Mucosa of descending colon (tissue), 3 donors: ENCODE measurements around the gene CD93. TPM values are rescaled to one million over a fixed set of nuclear protein-coding genes. Genes with fewer than 3 reads are reported as not detected.

Experiments used
- ATAC-seq: fragments of 200-7000 bp; cut with Tn5 transposase; one replicate; pipeline ENCODE4 v1.9.1; 2020; ENCODE audit warnings: mild to moderate bottlenecking, moderate library complexity
- DNase-seq, 3 donors: peaks; one replicate each; pipeline ENCODE4 v3.0.0-alpha.2; 2020
- H3K36me3 ChIP-seq: fragments of 200-600 bp; one replicate; pipeline ENCODE4 v1.8.0; 2021; ENCODE audit warnings: low read depth, mild to moderate bottlenecking
- H3K4me1 ChIP-seq: fragments of 200-600 bp; one replicate; pipeline ENCODE4 v1.8.0; 2021; ENCODE audit warnings: low read depth, mild to moderate bottlenecking
- H3K4me3 ChIP-seq: fragments of 200-600 bp; one replicate; pipeline ENCODE4 v1.8.0; 2021; ENCODE audit warnings: mild to moderate bottlenecking
- H3K9me3 ChIP-seq: fragments of 200-600 bp; one replicate; pipeline ENCODE4 v1.8.0; 2021; ENCODE audit warnings: mild to moderate bottlenecking
- intact Hi-C, 2 donors: fragments of 100-400 bp; cut with DNase I in 1 of 2; cut with micrococcal nuclease in 1 of 2; formaldehyde crosslinking; loops; one replicate each; pipeline versions ENCODE4 v1.11.0 to v1.11.1; 2022; cut with DNase I, micrococcal nuclease
- total RNA-seq, 3 donors: library from RNA; stranded (reverse); fragmentation: NEBNext Ultra II Directional in 2 of 3; extraction: Animal tissue kit (Norgen Biotek cat#: 25700) in 2 of 3; gene quantifications; one replicate each; pipeline versions ENCODE4 v1.2.1 to v1.2.4, GENCODE V29; 2021 to 2023
- TF ChIP-seq, protein P1 (sequence below): fragments of 200-600 bp; IDR thresholded peaks from one replicate; pipeline ENCODE4 v1.8.0; 2022; ENCODE audit warnings: antibody characterized with exemption, mild to moderate bottlenecking
- donor health status: DM: no; HTN: no; CAD: no; lungs with moderate emphysema.
- donor health status: DM: no; HTN: no; CAD: no.
- donor health status: DM: no; HTN: yes; CAD: no.

Gene CD93
- total RNA-seq, 3 donors from 2014 or later = 7.6 to 24.2 (median 20.1) TPM

DNA sequence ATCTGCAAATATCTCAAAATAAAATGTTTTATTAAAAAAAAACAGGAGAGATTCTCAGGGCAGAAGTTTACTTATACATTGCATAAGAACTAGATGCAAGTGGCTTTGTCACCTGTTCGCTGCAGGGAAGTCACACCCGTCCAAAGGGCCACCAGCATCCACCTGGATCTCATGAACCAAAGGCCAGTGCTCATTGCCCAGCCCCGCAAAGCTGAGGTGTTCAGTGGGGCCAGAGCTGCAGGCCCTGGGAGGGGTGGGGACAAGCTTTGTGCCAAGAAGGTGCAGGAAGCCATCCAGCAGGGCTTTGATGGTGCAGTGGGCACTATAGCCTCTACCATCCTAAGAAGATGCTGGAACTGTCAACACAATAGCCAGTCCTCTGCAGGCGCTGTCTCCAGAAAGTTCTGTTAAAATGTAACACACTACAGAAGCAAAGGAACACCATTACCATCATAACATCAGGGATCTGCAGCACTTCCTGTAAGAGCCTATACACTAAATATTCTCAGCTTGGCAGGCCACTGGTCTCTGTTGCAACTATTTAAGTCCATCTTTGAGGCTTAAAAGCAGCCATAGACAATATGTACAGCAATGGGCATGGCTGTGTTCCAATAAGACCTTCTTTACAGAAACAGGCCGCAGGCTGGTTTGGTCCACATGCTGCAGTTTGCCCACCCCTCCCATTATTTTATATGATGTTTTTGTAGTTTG is 15.7 kb upstream of the CD93 start:
- Histone ChIP-seq H3K4me3 (no peak overlapping the region), H3K4me1 (no peaks in the 10 kb centered on the region), H3K36me3 (no peaks in the 10 kb centered on the region), H3K9me3 (no peaks in the 10 kb centered on the region)
- ATAC-seq = no peak
- no peak for DNase-seq
- intact Hi-C loops = no loop called here
- TF ChIP-seq, protein P1, sequence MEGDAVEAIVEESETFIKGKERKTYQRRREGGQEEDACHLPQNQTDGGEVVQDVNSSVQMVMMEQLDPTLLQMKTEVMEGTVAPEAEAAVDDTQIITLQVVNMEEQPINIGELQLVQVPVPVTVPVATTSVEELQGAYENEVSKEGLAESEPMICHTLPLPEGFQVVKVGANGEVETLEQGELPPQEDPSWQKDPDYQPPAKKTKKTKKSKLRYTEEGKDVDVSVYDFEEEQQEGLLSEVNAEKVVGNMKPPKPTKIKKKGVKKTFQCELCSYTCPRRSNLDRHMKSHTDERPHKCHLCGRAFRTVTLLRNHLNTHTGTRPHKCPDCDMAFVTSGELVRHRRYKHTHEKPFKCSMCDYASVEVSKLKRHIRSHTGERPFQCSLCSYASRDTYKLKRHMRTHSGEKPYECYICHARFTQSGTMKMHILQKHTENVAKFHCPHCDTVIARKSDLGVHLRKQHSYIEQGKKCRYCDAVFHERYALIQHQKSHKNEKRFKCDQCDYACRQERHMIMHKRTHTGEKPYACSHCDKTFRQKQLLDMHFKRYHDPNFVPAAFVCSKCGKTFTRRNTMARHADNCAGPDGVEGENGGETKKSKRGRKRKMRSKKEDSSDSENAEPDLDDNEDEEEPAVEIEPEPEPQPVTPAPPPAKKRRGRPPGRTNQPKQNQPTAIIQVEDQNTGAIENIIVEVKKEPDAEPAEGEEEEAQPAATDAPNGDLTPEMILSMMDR = no peak

DNA sequence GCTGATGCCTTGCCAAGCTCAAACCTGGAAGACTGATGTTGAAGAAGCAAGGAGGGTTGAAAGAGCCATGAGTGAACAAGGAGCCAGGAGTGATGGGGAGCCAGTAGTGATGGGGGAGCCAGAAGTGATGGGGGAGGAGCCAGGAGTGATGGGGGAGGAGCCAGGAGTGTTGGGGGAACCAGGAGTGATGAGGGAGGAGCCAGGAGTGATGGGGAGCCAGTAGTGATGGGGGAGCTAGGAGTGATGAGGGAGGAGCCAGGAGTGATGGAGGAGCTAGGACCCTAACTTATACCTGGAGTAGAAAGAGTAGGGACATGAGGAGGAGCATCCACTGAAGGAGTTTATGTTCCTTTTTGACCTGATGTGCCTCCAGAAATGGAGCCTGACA is 14.6 kb upstream of the CD93 start:
- no peaks in the 10 kb centered on the region for H3K36me3 ChIP-seq
- DNase-seq (no peak), ATAC-seq (no peak)
- no peaks in the 10 kb centered on the region for H3K9me3 ChIP-seq
- TF ChIP-seq, protein P1 = no peak
- no peak overlapping the region for H3K4me3 ChIP-seq
- H3K4me1 ChIP-seq = no peaks in the 10 kb centered on the region
- intact Hi-C loops = no loop called here

DNA sequence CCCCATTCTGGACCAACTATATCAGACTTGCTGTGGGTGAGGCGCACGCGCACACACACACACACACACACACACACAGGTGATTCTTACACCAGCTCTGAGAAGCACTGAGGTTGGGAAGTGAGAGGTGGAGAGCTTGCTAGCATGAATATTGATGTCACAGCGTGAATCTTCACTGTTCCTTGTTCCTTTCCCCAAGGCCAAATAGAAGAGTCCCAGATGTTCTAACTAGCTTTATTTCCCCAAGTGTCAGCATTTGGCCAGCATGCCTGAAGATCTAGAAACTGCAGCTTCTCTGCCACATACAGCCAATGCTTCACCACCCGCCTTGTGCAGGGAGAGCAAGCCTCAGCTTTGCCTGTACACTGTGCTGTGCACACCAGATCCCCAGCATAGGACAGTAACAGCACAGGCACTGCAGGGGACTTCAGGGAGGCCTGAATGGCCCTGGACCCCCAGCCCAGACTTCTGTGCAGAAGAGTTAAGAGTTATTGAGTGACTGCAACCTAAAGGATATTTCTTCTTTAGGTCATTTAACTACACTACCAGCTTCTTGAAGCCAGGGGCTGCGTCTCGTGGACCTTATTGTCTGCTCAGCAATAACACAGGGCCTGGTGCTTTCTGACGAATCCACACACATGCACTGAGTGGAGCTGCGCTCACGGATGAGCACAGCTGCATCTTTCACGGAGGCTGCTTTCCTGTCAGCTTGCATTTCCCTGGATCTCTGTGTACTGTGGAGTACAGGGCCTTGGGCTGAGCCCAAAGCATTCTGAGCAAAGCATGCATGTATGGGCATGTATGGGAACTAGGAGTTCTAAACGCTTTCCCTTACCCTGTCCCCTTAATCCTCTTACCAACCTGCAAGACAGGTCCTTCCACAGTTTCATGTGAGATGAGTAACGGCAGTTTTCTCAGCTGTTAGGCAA is 13.9 kb upstream of the CD93 start:
- H3K9me3 ChIP-seq = no peaks in the 10 kb centered on the region
- no peaks in the 10 kb centered on the region for H3K36me3 ChIP-seq
- no peak for ATAC-seq
- DNase-seq = no peak
- TF ChIP-seq, protein P1 = no peak
- intact Hi-C loops = no loop called here
- no peaks in the 10 kb centered on the region for H3K4me1 ChIP-seq
- no peak overlapping the region for H3K4me3 ChIP-seq

DNA sequence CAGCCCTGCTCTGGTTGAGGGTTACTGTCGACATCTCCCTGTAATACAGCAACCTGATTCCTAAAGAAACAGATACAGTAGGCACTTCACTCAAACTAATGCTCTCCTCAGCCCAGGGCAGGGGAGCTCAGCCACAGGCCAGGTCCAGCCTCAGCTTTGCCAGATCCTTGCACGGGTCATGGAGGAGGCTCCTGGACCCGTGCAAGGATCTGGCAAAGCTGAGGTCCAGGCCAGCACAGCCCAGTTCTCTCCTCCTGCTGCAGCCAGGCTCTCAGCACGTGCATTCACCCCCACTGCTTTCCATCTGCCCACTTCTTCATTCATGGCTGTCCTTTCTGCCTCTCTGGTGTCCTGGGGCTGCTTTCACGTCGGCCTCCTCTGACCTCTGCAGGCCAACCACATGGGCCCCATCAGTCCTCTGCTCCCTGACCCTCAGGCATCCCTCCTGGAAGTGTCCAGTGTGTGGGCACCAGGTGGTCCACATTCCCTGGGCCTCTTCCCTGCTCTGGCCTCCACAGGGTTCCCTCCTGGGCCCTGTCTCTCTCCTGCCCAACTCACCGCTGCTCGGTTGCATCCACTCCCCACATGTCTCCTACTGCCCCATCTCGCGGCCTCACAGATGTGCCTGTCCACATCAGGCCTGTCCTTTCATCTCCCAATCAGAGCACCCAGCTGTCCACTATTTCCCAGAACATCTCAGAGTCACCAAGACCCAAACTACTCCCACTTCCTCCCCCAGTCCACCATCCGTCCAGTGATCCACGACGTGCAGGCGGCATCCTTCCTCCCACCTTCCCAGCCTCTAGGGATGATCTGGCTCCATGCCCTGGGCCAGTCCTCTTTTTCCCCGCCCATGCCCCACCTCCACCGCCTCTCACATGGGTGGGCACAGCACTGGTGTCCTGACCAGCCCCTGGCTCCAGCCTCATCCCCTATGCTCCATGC is 11.8 kb upstream of the CD93 start:
- intact Hi-C loops = no loop called here
- no peaks in the 10 kb centered on the region for H3K36me3 ChIP-seq
- ATAC-seq = no peak
- H3K9me3 ChIP-seq = no peaks in the 10 kb centered on the region
- no peak overlapping the region for H3K4me3 ChIP-seq
- DNase-seq = no peak
- no peaks in the 10 kb centered on the region for H3K4me1 ChIP-seq
- TF ChIP-seq, protein P1 = no peak

DNA sequence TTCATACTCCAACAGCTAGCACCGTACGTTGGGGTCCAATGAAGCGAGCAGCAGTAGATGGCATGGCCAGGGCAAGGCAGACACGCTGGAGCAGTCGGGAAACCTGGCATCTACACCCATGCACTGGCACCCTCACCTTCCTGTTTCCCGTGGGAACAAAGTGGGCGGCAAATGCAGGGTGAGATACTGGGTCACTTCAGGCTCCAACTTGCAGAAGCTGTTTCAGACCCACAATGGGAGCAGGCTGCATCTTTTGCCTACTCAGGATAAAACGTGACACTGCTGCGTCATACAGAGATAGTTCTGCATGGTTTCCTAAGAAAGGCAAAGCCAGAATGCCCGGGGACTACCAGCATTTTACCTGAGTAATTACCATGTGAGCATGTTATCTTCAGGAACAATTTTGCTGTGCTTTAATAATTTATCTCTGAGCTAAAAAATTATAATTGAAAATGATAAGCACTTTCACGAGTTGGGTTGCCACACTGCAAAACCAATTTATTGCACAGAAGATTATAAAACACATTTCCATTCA is 10.9 kb upstream of the CD93 start:
- Histone ChIP-seq H3K9me3 (no peaks in the 10 kb centered on the region), H3K4me3 (no peak overlapping the region), H3K36me3 (no peaks in the 10 kb centered on the region), H3K4me1 (no peaks in the 10 kb centered on the region)
- TF ChIP-seq, protein P1 = no peak
- DNase-seq (no peak), ATAC-seq (no peak)
- intact Hi-C loops = no loop called here
